Renal cortex interstitium (tissue), 11 donors: ENCODE results near the gene EPB41L2. TPM values are rescaled to one million over a fixed set of nuclear protein-coding genes. Genes with fewer than 3 reads are reported as not detected.
"Not testable (repeated sequence)": the region's sequence is repeated elsewhere in the genome, so short reads cannot be mapped to it uniquely, and the experiment has no call there.

ENCODE experiments used
- DNase-seq, 11 donors: peaks; one replicate each; pipeline ENCODE4 v3.0.0-alpha.2; 2013; ENCODE audit warnings: low read depth in 9 of 11, low spot score in 4 of 11; ENCODE audit errors: extremely low read depth in 1 of 11
- polyA plus RNA-seq, 3 donors: library from polyadenylated mRNA; unstranded; fragments of 120-200 nt; gene quantifications; one replicate each; pipeline ENCODE4 v1.2.1, GENCODE V29; 2013; ENCODE audit not compliant: insufficient read length in 3 of 3

EPB41L2 gene
- polyA plus RNA-seq, 3 donors, result 152 to 166 (median 159) TPM

DNA sequence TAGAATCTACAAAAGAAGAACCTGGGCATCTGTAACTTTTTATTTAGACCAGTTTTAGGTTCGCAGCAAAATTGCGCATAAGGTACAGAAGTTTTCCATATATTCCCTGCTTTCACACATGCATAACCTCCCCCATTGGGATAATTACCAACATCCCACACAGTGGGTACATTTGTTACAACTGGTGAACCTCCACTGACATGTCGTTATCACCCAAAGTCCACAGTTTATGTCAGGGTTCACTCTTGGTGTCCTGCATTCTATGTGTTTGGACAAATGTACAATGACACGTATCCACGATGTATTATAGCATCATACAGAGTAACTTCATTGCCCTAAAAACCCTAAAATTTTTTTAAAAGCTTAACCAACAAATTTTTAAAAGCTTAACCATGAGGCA lies 126.1 kb downstream of the EPB41L2 start:
- DNase-seq, result no peak

DNA sequence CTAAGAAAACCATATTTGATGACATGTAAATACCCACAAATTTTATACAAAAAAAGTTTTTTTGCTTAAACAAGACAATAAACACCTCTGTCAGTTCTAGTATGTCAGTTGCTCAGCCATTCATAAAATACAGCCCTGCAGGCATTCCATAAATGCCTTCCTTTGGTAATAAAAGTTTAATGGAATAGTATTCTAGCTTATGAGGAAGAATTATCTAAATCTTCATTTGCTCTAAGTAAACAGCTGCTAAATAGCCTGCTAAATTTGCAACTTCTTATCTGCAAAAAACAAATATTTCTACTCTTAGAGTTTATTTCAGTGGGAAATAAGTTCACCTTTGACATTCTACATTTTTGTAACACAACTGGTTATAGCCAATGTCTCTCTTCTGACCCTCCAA lies 127.1 kb downstream of the EPB41L2 start:
- no peak for DNase-seq

DNA sequence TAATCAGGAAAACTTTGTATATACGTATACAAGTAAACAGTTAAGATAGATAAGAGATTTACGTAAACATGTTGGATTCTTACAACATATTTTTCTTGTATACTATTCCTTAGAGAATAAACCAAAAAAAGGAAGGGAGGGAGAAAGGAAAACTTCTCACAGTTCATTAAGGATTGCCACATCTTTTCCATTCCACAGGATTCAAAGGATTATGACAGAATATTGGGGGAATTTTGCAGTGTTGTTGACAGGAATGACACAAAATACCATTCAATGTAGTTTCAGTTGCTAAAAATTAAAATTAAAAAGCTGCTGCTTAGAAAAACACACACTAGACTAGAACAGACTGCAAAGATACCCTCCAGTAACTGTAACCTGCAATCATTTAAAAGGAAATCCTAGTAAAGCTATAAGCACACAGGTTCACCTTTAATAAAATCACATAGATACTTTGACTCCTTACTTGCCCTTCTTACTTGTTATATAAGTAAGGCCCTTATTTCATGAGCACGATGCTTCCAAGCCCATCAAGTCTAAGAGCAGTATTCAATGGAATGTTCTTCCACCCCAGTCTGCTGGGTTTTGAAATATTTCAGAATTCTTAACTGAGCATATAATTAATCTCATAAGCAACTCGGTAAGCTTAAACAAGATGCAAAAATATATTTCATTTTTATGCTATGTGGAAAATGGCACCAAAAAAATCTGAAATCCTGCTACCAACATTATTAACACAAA lies 128.0 kb downstream of the EPB41L2 start:
- DNase-seq, result no peak

DNA sequence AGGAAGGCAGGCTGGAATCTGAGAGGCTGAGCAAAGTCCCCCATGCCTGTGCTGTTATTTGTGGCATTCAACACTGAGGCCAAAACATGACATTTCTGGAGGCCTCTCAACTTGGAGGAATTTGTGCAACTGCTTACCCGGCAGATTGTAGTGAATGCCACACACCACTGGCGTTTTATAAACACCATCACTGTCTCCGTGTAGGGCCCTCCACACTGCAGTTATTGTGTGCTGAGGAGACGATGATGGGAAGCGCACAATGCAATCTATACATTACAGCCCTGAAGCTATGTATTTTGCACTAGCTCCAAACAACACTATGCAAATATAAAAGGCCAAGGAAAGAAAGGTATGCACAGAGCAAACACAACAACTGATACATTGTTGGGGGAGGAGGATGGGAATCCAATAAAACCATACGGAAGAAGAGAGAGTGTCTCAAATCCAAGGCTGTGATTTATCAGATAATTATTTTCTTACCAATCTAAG lies 129.3 kb downstream of the EPB41L2 start:
- DNase-seq, result peak in 1 of 11 donors; percentile 21

GRCh38 chr6:130932921-130933320 lies 130.1 kb downstream of the EPB41L2 start:
- no peak for DNase-seq

DNA sequence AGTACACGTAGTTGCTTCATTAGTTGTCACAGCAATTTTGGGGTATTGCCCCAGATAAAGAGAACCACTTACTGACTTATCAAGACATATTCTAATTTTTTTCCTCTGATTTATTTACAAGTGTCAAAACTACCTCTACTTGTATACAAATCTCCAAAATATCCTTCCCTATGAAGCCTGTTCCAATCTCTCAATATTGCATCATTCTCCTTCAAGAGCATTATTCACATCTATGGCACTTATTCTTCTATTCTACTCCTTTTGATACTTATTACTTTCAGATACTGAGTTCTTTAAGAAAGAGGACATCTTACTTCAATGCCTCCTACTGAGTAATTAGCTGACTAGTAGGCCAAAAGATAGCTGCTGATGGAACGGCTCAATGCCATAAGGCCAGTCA lies 130.6 kb downstream of the EPB41L2 start:
- DNase-seq, result no peak

GRCh38 chr6:130931683-130932082 lies 131.4 kb downstream of the EPB41L2 start:
- no peak for DNase-seq

DNA sequence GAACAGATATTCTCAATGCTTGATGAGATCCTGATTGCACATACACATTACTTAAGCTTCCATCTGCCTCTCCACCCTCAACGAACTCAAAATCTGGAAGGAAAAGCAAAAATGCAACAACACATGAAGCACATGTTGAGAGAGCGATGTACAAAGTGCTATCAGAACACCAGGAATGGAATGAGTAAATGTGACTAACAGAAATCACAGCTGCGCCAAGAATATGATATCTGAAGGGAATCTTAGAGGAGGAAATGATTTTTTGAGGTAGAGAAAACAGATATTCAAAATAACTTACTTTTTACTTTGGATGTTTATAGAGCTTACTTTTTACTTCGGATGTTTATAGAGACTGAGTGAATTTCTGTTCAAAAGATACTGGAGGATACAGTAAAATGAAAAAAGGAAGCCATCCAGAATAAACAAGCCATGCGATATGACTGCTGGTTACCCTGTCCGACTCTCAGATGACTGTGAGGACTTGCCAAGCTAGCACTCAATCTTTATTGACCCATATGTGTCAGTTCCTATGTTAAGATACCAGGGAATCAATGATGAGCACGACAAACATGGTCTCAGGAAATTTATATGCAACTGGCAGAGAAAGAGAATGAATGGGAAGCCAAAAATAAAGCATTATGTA lies 133.9 kb downstream of the EPB41L2 start:
- no peak for DNase-seq

DNA sequence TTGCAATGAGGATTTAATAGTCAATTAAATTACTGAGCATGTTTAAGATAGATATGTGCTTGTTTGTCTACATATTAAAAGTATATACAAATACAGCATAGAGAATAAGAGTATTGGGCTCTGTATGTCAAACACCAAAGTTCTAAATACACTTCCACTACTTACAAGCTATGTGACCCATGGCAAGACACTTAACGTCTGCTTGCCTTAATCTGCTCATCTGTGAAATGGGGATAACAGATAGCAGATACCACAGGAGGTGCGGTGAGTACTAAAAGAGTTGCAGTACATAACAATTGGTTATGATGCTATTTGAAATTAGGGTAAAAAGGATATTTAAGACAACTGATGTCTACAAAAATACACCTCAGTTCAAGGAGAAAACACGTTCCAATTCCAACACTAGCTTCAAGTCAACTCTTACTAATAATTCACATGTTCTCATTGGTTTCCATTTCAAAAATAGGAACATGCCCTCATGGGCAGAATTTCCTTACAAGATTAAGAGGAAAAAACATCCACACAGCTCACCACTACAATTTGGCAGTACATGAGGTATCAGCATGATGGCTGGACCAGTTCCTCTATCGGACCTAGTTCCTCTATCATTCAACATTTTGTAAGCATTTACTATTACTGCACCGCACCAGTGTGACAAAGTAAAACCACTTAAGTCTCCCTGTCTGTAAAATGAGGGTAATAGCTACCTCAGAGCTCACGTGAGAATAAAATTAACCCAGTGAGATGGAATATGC lies 134.7 kb downstream of the EPB41L2 start:
- no peak for DNase-seq

DNA sequence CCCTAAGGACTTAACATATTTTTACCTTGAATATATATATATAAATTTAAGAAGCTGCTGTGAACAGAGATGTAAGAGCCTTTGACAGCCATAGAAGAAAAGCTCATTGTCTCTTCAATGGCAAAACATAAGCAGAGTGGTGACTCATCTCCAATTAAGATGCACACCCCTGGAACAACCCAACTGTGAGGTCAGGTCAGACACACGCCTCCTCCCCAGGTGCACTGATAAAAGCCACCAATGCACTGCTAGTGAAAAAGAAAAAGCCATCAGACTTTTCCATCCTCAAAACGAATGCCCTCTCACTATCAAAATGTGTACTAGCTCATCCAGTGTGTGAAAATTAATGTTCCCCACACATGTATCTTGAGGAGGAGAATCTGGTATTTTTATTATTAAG lies 135.7 kb downstream of the EPB41L2 start:
- DNase-seq, result no peak

- DNase-seq, result no peak
These were observed 139.7 kb downstream of the EPB41L2 start for GRCh38 chr6:130923350-130923749.

DNA sequence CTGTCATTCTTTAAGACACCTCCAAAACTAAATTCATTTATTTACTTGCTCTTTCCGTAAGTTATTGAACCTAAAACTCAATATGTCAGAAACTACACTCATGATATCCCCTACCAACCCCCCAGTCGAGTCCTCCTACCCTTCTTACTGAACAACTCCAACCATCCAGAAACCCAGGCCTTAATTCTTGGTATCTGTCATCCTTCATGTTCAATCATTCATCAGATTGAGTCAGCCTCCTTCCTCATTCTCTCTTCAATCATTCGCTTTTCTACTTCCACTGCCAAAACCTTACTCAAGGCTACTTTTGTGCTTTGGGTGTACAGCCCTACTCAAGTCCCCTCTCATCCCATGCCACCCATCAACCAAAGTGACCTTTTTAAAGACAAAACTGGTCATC lies 140.1 kb downstream of the EPB41L2 start:
- DNase-seq, result no peak

GRCh38 chr6:130920969-130921368 lies 142.1 kb downstream of the EPB41L2 start:
- DNase-seq, result no peak

DNA sequence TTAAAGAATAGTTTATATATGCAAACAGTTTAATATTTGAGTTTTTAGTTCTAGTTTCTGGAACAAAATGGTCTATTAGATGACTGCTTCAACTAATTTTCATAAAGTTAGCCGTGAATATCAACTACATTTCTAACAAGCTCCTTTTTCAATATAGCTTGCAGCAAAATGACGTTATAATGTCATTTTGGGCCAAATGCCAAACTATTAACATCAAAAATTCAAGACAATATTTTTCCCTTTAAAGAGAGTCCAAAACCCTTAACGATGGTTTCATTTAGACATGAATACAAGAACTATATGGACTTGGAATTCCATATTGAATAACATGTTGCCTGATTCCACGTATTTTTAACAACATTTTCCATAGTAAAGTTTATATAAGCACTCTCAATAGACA lies 144.9 kb downstream of the EPB41L2 start:
- no peak for DNase-seq

- DNase-seq, result not testable (repeated sequence)
These were observed 147.4 kb downstream of the EPB41L2 start for GRCh38 chr6:130915606-130916005.

GRCh38 chr6:130913120-130913519 lies 149.9 kb downstream of the EPB41L2 start:
- DNase-seq, result no peak

GRCh38 chr6:130912434-130912833 lies 150.6 kb downstream of the EPB41L2 start:
- DNase-seq, result no peak

GRCh38 chr6:130908958-130909357 lies 154.1 kb downstream of the EPB41L2 start:
- DNase-seq, result no peak

- DNase-seq, result no peak
These were observed 154.9 kb downstream of the EPB41L2 start for GRCh38 chr6:130908188-130908587.

DNA sequence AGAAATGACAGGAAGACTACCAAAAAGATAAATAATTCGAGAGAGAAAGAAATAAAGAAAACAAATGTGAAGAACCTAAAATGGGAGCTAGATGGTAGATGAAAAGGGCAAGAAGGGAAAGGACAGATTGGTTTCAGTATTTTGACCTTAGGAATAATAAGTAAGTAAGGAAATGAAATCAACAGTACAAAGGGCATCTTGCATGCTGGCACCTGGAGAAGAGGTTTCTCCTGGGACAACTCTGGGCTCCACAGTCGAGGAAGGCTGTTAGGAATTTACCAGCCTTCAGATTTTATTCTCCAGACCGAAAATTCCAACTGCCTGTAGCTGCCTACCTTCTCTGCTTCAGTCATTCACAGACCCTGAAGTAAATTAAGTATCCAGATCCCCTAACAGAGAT lies 155.4 kb downstream of the EPB41L2 start:
- no peak for DNase-seq
